Central memory CD8-positive, alpha-beta T cell (primary cell): Measurements from ENCODE around the gene SOX1.

Experiments
- ATAC-seq: fragments of 150-1000 bp; cut with Tn5 transposase; replicated peaks from 2 replicates; pipeline ENCODE4 v1.10.0; 2022; ENCODE audit warnings: mild to moderate bottlenecking, moderate FRiP score, moderate number of reproducible peaks; ENCODE audit not compliant: poor library complexity, severe bottlenecking; ENCODE audit errors: extremely low read depth
- DNase-seq, 2 donors: peaks; one replicate each; pipeline ENCODE4 v3.0.0; 2021; ENCODE audit warnings: low spot score in 2 of 2
- H3K27ac Mint-ChIP-seq: one replicate; pipeline ENCODE4 v1.8.0; 2022; ENCODE audit warnings: low read depth, mild to moderate bottlenecking, moderate library complexity, mixed read lengths
- H3K27me3 Mint-ChIP-seq: one replicate; pipeline ENCODE4 v1.8.0; 2022; ENCODE audit warnings: mixed read lengths
- H3K36me3 Mint-ChIP-seq: one replicate; pipeline ENCODE4 v1.8.0; 2022; ENCODE audit warnings: mild to moderate bottlenecking, moderate library complexity, mixed read lengths; ENCODE audit not compliant: insufficient read depth
- H3K4me1 Mint-ChIP-seq: one replicate; pipeline ENCODE4 v1.8.0; 2022; ENCODE audit warnings: mixed read lengths
- H3K4me3 Mint-ChIP-seq: one replicate; pipeline ENCODE4 v1.8.0; 2022; ENCODE audit warnings: mild to moderate bottlenecking, moderate library complexity, mixed read lengths
- H3K9me3 Mint-ChIP-seq: one replicate; pipeline ENCODE4 v1.8.0; 2022; ENCODE audit warnings: mixed read lengths

SOX1 gene

DNA sequence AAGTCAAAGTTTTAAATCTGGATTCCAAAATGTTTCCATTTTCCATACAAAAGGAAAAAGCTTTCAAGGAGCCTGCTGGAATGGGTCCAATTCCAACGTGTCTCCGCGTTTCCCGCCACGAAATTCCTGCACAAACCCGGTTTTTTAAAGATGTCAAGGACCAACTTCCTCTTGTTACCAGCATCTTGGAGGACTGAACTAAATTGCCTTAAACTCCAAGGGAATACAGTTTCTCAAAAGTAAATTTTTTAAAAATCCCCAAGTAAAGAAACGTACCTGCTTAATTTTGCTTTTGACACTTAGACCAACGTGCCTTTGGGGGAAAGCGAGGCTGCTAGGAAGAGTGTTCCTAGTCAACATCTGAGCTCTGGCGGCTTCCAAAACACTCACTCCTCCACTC is 12.3 kb upstream of the SOX1 start:
- peaks cover 71% of the 10 kb centered on the region for H3K27me3 Mint-ChIP-seq
- H3K4me1 Mint-ChIP-seq: no peaks in the 10 kb centered on the region
- ATAC-seq (no peak), DNase-seq (no peak)
- H3K27ac Mint-ChIP-seq: no peak overlapping the region
- H3K36me3 Mint-ChIP-seq: peaks cover 3% of the 10 kb centered on the region
- no peaks in the 10 kb centered on the region for H3K9me3 Mint-ChIP-seq
- no peak overlapping the region for H3K4me3 Mint-ChIP-seq

DNA sequence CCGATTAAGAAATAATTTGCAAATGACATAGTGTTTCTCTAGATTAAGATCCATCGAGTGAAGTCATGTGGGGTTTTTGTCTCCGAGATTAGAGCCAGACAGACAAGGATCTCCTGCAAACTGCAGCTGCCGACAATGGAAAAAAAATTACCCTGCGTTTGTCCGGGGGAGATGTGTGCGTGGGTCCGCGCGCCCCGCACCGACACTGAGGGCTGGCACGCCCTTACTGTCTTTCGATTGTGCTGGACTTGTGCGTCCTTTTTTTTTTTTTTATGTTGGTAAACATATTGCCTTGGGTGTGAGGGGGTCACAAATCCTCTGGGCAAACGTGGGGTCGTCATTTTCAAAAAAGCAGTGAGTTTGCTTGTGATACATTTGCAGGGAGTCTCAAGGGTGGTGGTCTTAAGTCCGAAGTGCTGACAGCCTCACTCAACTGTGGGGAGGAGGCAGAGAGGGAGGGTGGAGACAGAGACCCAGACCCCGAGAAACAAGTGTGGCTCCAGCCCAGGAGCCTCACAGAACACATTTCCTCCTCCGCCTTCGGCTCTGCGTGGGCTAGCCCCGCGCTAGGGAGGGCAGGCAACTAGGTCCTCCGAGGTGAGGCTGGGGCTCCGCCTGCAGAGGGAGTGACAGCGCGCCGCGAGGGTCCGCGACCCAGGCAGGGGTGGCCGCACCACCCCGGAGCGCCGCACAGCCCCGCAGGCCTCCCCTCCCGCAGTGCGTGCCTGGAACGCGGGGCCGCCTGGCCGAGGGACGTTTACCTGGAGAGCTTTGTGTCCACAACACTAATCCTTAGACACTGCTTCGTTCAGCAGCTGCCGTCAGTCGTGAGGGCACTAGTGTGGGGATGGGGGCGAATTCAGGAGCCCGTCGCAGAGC is 11.7 kb upstream of the SOX1 start:
- DNase-seq (no peak), ATAC-seq (no peak)
- H3K4me3 Mint-ChIP-seq: no peak overlapping the region
- no peaks in the 10 kb centered on the region for H3K9me3 Mint-ChIP-seq
- H3K4me1 Mint-ChIP-seq: no peaks in the 10 kb centered on the region
- peaks cover 3% of the 10 kb centered on the region for H3K36me3 Mint-ChIP-seq
- H3K27ac Mint-ChIP-seq: no peak overlapping the region
- peaks cover 72% of the 10 kb centered on the region for H3K27me3 Mint-ChIP-seq

DNA sequence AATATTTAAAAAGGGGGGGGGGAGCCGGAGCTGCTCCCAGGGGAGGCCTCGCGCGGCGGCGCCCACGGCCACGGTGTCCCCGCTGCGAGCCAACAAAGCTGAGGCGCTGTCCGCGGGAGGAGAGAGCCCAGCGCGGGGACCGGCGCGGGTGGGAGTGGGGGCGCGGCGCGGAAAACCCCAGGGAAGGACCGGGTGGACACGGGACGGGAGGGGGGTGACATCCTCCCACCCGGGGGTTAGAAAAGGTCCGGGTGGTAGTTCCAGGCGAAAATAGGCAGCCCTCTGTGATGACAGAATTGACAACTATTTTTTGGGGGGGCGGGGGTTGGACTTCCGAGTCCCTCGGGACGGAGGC is 11.1 kb upstream of the SOX1 start:
- peaks cover 72% of the 10 kb centered on the region for H3K27me3 Mint-ChIP-seq
- no peaks in the 10 kb centered on the region for H3K4me1 Mint-ChIP-seq
- no peak overlapping the region for H3K4me3 Mint-ChIP-seq
- DNase-seq: no peak
- H3K27ac Mint-ChIP-seq: no peak overlapping the region
- H3K9me3 Mint-ChIP-seq: no peaks in the 10 kb centered on the region
- no peak for ATAC-seq
- H3K36me3 Mint-ChIP-seq: peaks cover 5% of the 10 kb centered on the region

DNA sequence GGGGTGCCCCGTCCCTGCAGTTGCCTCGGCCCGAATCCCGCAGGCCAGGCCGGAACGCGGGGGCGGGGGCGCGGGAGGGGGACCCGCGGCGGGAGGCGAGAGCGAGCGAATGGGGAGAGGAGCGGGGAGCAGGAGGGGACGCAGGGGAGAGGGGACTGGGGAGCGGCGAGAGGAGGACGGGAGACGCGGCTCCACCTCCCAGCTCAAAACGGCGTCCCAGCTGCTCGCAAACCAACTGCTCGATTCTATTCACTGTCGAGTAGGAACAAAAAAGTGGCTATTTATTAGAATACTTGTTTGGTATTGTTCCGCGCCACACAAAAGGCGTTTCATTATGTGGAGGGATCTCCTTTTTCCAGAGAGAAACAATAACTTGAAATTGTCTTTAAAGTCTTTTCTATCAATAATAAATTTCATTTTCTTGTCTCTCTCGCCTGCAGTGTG is 10.6 kb upstream of the SOX1 start:
- peaks cover 72% of the 10 kb centered on the region for H3K27me3 Mint-ChIP-seq
- H3K4me1 Mint-ChIP-seq: no peaks in the 10 kb centered on the region
- no peaks in the 10 kb centered on the region for H3K9me3 Mint-ChIP-seq
- H3K36me3 Mint-ChIP-seq: peaks cover 5% of the 10 kb centered on the region
- no peak overlapping the region for H3K4me3 Mint-ChIP-seq
- DNase-seq (no peak), ATAC-seq (no peak)
- no peak overlapping the region for H3K27ac Mint-ChIP-seq

- no peak overlapping the region for H3K4me3 Mint-ChIP-seq
- no peaks in the 10 kb centered on the region for H3K9me3 Mint-ChIP-seq
- no peak for DNase-seq
- H3K27me3 Mint-ChIP-seq: peaks cover 72% of the 10 kb centered on the region
- H3K36me3 Mint-ChIP-seq: peaks cover 5% of the 10 kb centered on the region
- no peak for ATAC-seq
- H3K4me1 Mint-ChIP-seq: no peaks in the 10 kb centered on the region
- H3K27ac Mint-ChIP-seq: no peak overlapping the region
Observed at GRCh38 chr13:112056739-112057438, 10.1 kb upstream of the SOX1 start.

DNA sequence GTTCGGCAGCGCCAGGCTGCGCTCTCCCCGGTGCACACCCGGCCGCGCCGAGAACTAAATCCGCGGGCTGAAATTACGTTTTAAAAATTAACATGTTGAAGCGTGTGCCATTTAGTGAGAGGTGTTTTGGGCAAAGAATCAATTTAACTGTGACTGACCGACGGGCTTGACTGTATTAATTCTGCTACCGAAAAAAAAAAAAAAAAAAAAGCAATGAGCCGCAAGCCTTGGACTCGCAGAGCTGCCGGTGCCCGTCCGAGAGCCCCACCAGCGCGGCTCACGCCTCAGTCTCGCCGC is 9.6 kb upstream of the SOX1 start:
- Mint-ChIP-seq H3K27me3 (peaks cover 72% of the 10 kb centered on the region), H3K27ac (no peak overlapping the region), H3K4me3 (no peak overlapping the region), H3K4me1 (no peaks in the 10 kb centered on the region), H3K36me3 (peaks cover 3% of the 10 kb centered on the region), H3K9me3 (no peaks in the 10 kb centered on the region)
- DNase-seq (no peak), ATAC-seq (no peak)

DNA sequence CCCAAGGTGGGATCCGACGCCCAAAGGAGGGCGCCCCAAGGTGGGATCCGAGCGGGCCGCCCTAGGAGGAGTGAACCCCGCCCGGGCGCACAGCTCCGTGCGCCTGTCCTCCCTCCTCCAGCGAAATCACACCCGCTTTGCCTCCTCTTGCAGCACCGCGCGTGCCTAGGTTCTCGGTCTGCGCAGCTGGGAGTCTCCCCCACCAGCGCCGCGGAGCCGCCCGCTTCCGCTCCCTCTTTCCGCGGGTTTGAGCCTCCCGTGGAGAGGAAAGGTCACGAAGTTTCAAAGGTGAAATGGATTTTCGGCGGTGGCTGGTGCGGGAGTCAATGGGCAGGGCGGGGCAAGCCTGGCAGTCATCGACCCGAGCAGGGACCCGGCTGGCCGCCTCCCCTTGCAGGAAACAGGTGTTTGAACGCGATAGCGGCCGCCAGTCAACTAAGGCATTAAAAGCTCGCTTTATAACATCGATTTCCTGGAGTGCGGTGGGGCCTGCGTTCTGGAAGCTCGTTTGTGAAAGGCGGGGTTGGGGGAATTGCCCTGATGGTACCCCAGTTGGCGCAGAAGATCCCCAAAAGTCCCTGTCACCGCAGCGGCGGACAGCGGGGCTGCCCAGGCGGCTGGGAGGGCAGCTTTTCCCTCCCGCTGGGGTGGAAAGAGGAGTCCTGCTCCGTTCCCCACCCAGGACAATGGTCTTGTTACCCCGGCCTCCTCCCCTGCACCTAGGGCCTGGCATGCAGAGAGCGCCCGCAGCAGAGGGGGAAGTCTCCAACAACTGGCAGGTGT is 9.0 kb upstream of the SOX1 start:
- H3K36me3 Mint-ChIP-seq: peaks cover 3% of the 10 kb centered on the region
- DNase-seq: no peak
- H3K27me3 Mint-ChIP-seq: peaks cover 72% of the 10 kb centered on the region
- no peak overlapping the region for H3K4me3 Mint-ChIP-seq
- H3K27ac Mint-ChIP-seq: no peak overlapping the region
- no peaks in the 10 kb centered on the region for H3K4me1 Mint-ChIP-seq
- ATAC-seq: no peak
- no peaks in the 10 kb centered on the region for H3K9me3 Mint-ChIP-seq

- H3K4me3 Mint-ChIP-seq: no peak overlapping the region
- H3K27ac Mint-ChIP-seq: no peak overlapping the region
- peaks cover 4% of the 10 kb centered on the region for H3K4me1 Mint-ChIP-seq
- H3K36me3 Mint-ChIP-seq: peaks cover 3% of the 10 kb centered on the region
- H3K9me3 Mint-ChIP-seq: no peaks in the 10 kb centered on the region
- peaks cover 72% of the 10 kb centered on the region for H3K27me3 Mint-ChIP-seq
- DNase-seq (no peak), ATAC-seq (no peak)
Observed at GRCh38 chr13:112058519-112058873, 8.5 kb upstream of the SOX1 start.

- Mint-ChIP-seq H3K9me3 (no peaks in the 10 kb centered on the region), H3K27ac (no peak overlapping the region)
Observed at GRCh38 chr13:112058941-112059340, 8.0 kb upstream of the SOX1 start.

GRCh38 chr13:112059457-112060281 is 7.3 kb upstream of the SOX1 start:
- H3K4me1 Mint-ChIP-seq: peaks cover 4% of the 10 kb centered on the region
- H3K4me3 Mint-ChIP-seq: no peak overlapping the region
- DNase-seq (no peak), ATAC-seq (no peak)
- H3K27ac Mint-ChIP-seq: no peak overlapping the region
- H3K9me3 Mint-ChIP-seq: no peaks in the 10 kb centered on the region
- peaks cover 79% of the 10 kb centered on the region for H3K27me3 Mint-ChIP-seq
- peaks cover 3% of the 10 kb centered on the region for H3K36me3 Mint-ChIP-seq

More at GRCh38 chr13:112058941-112059340, 8.0 kb upstream of the SOX1 start:
- DNase-seq: no peak
- Mint-ChIP-seq H3K4me1 (peaks cover 4% of the 10 kb centered on the region), H3K27me3 (peaks cover 74% of the 10 kb centered on the region), H3K36me3 (peaks cover 3% of the 10 kb centered on the region), H3K4me3 (no peak overlapping the region)
- no peak for ATAC-seq

DNA sequence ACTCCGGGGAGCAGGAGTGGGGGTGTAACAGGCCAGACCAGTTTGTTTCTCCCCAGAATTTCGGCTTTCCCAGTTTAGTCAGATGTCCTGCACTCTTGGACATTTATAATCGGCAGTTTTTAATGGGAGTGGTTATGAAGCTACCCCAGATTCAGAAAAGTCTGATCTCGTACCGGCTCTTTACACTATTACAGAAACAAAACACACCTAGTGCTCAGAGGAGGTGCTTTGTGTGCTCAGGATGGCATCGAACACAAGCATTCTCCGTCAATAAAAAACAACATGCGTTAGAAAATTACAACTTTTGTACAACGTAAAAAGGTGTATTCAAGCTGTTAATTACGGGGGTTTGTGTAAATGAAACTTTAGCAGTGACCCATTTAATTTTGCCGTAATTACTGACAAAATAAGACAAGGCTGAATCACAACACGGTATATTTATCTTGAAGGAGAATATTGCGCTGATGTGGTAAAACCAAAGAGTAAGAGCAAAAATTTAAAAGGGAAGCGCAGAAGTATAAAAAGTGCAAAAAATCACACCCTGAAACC is 6.6 kb upstream of the SOX1 start:
- Mint-ChIP-seq H3K27ac (no peak overlapping the region), H3K9me3 (no peaks in the 10 kb centered on the region), H3K36me3 (peaks cover 3% of the 10 kb centered on the region), H3K4me3 (no peak overlapping the region), H3K4me1 (peaks cover 4% of the 10 kb centered on the region), H3K27me3 (peaks cover 78% of the 10 kb centered on the region)
- DNase-seq: no peak
- ATAC-seq: no peak

- Mint-ChIP-seq H3K27me3 (peaks cover 79% of the 10 kb centered on the region), H3K27ac (no peak overlapping the region), H3K4me1 (peaks cover 4% of the 10 kb centered on the region), H3K4me3 (no peak overlapping the region), H3K9me3 (no peaks in the 10 kb centered on the region), H3K36me3 (peaks cover 3% of the 10 kb centered on the region)
- no peak for ATAC-seq
- no peak for DNase-seq
Observed at GRCh38 chr13:112060899-112061366, 6.0 kb upstream of the SOX1 start.
